Natural killer cell (primary cell): ENCODE results near the gene AGER. TPM values are rescaled to one million over a fixed set of nuclear protein-coding genes. Genes with fewer than 3 reads are reported as not detected.

Source experiments
- ATAC-seq, 3 donors: fragments of 150-1000 bp in 2 of 3; fragments of 200-7000 bp in 1 of 3; cut with Tn5 transposase; 1 replicate in 1 of 3; 2 replicates in 2 of 3; pipeline ENCODE4 v1.10.0; 2021; ENCODE audit warnings: mild to moderate bottlenecking in 2 of 3, moderate library complexity in 2 of 3
- DNase-seq, 2 donors: peaks; one replicate each; pipeline versions ENCODE4 v3.0.0 to v3.0.0-alpha.2; 2013 to 2021; ENCODE audit warnings: mixed read lengths in 1 of 2
- H3K27ac ChIP-seq: one replicate; pipeline ENCODE4 v1.5.1; 2013; ENCODE audit warnings: mild to moderate bottlenecking, low read length
- H3K27me3 ChIP-seq: one replicate; pipeline ENCODE4 v1.6.1; 2013; ENCODE audit warnings: low read length; ENCODE audit not compliant: control insufficient read depth, insufficient read depth
- H3K36me3 ChIP-seq: one replicate; pipeline ENCODE4 v1.6.1; 2013; ENCODE audit warnings: low read length; ENCODE audit not compliant: control insufficient read depth, insufficient read depth
- H3K4me1 ChIP-seq: one replicate; pipeline ENCODE4 v1.6.1; 2013; ENCODE audit warnings: low read length; ENCODE audit not compliant: control insufficient read depth, insufficient read depth
- H3K4me3 ChIP-seq: one replicate; pipeline ENCODE4 v1.5.1; 2013; ENCODE audit warnings: low read length
- H3K9me3 ChIP-seq: one replicate; pipeline ENCODE4 v1.6.1; 2013; ENCODE audit warnings: low read length; ENCODE audit not compliant: control insufficient read depth, insufficient read depth
- H3K27ac Mint-ChIP-seq, 2 donors: one replicate each; pipeline ENCODE4 v1.8.0; 2022; ENCODE audit warnings: mild to moderate bottlenecking in 2 of 2, mixed read lengths in 2 of 2, moderate library complexity in 1 of 2
- H3K27me3 Mint-ChIP-seq, 2 donors: one replicate each; pipeline ENCODE4 v1.8.0; 2022; ENCODE audit warnings: low read depth in 2 of 2, mixed read lengths in 2 of 2
- H3K36me3 Mint-ChIP-seq: one replicate; pipeline ENCODE4 v1.8.0; 2022; ENCODE audit warnings: mixed read lengths
- H3K4me1 Mint-ChIP-seq, 2 donors: one replicate each; pipeline ENCODE4 v1.8.0; 2022; ENCODE audit warnings: mixed read lengths in 2 of 2
- H3K4me3 Mint-ChIP-seq: one replicate; pipeline ENCODE4 v1.8.0; 2022; ENCODE audit warnings: mild to moderate bottlenecking, moderate library complexity, mixed read lengths
- H3K9me3 Mint-ChIP-seq, 2 donors: one replicate each; pipeline ENCODE4 v1.8.0; 2022; ENCODE audit warnings: mixed read lengths in 2 of 2
- WGBS: methylation state at CpG from one replicate; pipeline ENCODE4 v1.1.7; 2013; ENCODE audit warnings: missing lambda C conversion rate; ENCODE audit not compliant: insufficient coverage; 5-methylcytosine and 5-hydroxymethylcytosine counted together
- intact Hi-C: fragments of 100-400 bp; cut with micrococcal nuclease; formaldehyde crosslinking; loops from one replicate; pipeline ENCODE4 v1.14.2; 2022
- total RNA-seq, 4 donors: library from RNA; stranded (reverse); fragments of 120-200 nt in 1 of 4; gene quantifications; one replicate each; pipeline versions ENCODE4 v1.2.3 to v1.2.4, GENCODE V29; 2013 to 2022
- TF ChIP-seq, protein P1 (sequence below): fragments of 200-600 bp; IDR thresholded peaks from one replicate; pipeline ENCODE4 v1.8.0; 2022; ENCODE audit warnings: antibody characterized with exemption

AGER gene
- 10 to 100 TPM; 19.0 to 25.1 (median 22.9) TPM for total RNA-seq
- total RNA-seq (2013), result 12.9 TPM

DNA sequence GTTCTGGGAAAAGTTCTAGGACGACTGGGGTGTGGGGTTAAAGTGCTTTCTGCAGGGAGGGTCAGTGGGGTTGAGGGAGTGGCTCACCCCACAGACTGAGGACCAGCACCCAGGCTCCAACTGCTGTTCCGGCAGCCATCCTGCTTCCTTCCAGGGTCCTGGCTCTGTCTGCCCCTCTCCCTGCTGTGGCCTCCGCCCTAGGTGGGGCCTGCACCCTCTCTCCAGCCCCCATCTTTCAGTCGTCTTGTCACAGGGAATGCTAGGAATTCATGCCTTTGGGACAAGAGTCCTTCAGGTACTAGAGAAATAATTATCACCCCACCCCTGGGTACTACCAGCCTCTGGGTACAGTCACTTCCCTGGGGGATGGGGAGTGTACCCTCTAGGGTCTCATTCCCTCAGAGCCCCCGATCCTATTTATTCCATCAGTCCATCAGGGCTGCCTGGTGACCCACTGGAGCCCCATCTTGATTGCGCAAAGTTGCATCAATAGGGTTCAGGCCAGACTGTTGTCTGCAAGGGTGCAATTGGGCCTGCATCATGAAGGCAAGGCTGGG is at the start of gene AGER:
Gene AGER, minus strand, starts transcription at position 170 of the 557 bp plus-strand sequence. Its CDS starts 31 bp downstream, at position 139.
- H3K27ac ChIP-seq, result no peak within 1 kb of the TSS
- DNase-seq (no peak), ATAC-seq (no peak)
- intact Hi-C loops, result no loop called here
- 93% methylated on average over 6 of the region's 6 CpGs for WGBS
- Mint-ChIP-seq H3K36me3 (peaks cover 19% of the 10 kb centered on the region), H3K27ac (peak within 1 kb of the TSS; percentile 29 to 49), H3K27me3 (no peaks in the 10 kb centered on the region), H3K4me1 (peaks cover 41 to 60% of the 10 kb centered on the region in 2 donors), H3K9me3 (no peaks in the 10 kb centered on the region), H3K4me3 (no peak within 1 kb of the TSS)
- TF ChIP-seq, protein P1, sequence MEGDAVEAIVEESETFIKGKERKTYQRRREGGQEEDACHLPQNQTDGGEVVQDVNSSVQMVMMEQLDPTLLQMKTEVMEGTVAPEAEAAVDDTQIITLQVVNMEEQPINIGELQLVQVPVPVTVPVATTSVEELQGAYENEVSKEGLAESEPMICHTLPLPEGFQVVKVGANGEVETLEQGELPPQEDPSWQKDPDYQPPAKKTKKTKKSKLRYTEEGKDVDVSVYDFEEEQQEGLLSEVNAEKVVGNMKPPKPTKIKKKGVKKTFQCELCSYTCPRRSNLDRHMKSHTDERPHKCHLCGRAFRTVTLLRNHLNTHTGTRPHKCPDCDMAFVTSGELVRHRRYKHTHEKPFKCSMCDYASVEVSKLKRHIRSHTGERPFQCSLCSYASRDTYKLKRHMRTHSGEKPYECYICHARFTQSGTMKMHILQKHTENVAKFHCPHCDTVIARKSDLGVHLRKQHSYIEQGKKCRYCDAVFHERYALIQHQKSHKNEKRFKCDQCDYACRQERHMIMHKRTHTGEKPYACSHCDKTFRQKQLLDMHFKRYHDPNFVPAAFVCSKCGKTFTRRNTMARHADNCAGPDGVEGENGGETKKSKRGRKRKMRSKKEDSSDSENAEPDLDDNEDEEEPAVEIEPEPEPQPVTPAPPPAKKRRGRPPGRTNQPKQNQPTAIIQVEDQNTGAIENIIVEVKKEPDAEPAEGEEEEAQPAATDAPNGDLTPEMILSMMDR, result no peak
- H3K36me3 ChIP-seq, result peaks cover 56% of the 10 kb centered on the region
- H3K4me1 ChIP-seq, result peaks cover 40% of the 10 kb centered on the region
- no peak within 1 kb of the TSS for H3K4me3 ChIP-seq
- H3K9me3 ChIP-seq, result no peaks in the 10 kb centered on the region
- no peaks in the 10 kb centered on the region for H3K27me3 ChIP-seq

DNA sequence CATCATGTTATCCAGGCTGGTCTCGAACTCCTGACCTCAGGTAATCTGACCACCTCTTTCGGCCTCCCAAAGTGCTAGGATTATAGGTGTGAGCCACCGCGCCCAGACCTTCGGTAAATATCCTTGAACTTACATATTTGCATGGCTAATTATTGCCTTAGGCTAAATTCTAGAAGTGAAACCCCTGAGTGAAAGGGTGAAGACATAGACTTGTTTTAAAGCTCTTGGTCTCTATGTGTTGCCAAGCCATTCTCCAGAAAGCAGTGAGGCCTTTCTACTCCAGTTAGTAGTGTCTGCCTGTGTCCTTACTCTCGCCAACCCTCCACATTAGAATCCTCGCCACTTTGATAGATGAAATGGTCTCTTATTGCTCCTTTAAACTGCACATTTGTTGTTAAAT is 42.4 kb upstream of the AGER start:
- TF ChIP-seq, protein P1, result no peak
- peaks cover 5% of the 10 kb centered on the region for H3K4me1 ChIP-seq
- ATAC-seq, result no peak
- intact Hi-C loops, result no loop called here
- H3K27ac ChIP-seq, result no peak overlapping the region
- no peak overlapping the region for H3K4me3 ChIP-seq
- H3K36me3 ChIP-seq, result no peaks in the 10 kb centered on the region
- Mint-ChIP-seq H3K9me3 (no peaks in the 10 kb centered on the region), H3K27ac (no peak overlapping the region), H3K4me1 (peaks cover 0 to 3% of the 10 kb centered on the region in 2 donors), H3K27me3 (no peaks in the 10 kb centered on the region), H3K4me3 (no peak overlapping the region), H3K36me3 (no peaks in the 10 kb centered on the region)
- no peak for DNase-seq
- H3K9me3 ChIP-seq, result no peaks in the 10 kb centered on the region
- no peaks in the 10 kb centered on the region for H3K27me3 ChIP-seq
- WGBS, result 83% methylated on average over 7 of the region's 7 CpGs

DNA sequence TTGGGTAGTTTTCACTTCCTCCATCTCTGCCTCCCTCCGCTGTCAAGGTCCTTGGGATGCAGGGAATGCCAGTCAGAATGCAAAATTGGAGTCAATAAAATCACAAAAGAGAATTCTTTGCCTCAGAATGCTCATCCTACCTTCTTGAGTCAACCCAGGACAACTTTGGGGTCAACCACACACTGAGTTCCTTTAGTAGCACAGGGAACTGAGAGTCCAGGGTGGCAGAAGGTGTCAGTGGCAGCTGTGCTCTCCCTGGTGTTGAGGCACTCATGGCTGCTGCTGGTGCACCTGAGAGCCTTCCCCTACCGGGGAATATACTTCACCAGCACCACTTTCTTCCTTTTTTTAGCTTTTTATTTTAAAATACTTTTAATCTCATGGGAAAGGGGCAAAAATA is 40.6 kb upstream of the AGER start:
- ATAC-seq (no peak), DNase-seq (no peak)
- Histone ChIP-seq H3K9me3 (no peaks in the 10 kb centered on the region), H3K27me3 (no peaks in the 10 kb centered on the region), H3K4me3 (no peak overlapping the region), H3K27ac (no peak overlapping the region), H3K4me1 (peaks cover 5% of the 10 kb centered on the region), H3K36me3 (no peaks in the 10 kb centered on the region)
- no peaks in the 10 kb centered on the region for H3K9me3 Mint-ChIP-seq
- H3K27me3 Mint-ChIP-seq, result no peaks in the 10 kb centered on the region
- H3K4me3 Mint-ChIP-seq, result no peak overlapping the region
- TF ChIP-seq, protein P1, result no peak
- peaks cover 0 to 3% of the 10 kb centered on the region in 2 donors for H3K4me1 Mint-ChIP-seq
- intact Hi-C loops, result no loop called here
- H3K27ac Mint-ChIP-seq, result no peak overlapping the region
- H3K36me3 Mint-ChIP-seq, result no peaks in the 10 kb centered on the region
- 54% methylated on average over 2 of the region's 2 CpGs for WGBS
